Upper lobe of left lung (tissue), 4 donors: ENCODE results near the gene COL18A1.
A peak's percentile ranks its signal among the peaks of the same experiment; 100 is the strongest.

Source experiments
- POLR2A ChIP-seq, 4 donors: fragments of 450-650 bp; IDR thresholded peaks; one replicate each; pipeline ENCODE4 v1.5.1; 2016 to 2017; ENCODE audit warnings: antibody characterized with exemption in 4 of 4, mild to moderate bottlenecking in 2 of 4
- TF ChIP-seq, protein P1 (sequence below), 6 experiments: fragments of 450-650 bp in 4 of 6; fragments of 200-600 bp in 2 of 6; sonication (generic) in 2 of 6; IDR thresholded peaks; one replicate each; pipeline ENCODE4 v1.5.1; 2016 to 2019; ENCODE audit warnings: antibody characterized with exemption in 6 of 6

DNA sequence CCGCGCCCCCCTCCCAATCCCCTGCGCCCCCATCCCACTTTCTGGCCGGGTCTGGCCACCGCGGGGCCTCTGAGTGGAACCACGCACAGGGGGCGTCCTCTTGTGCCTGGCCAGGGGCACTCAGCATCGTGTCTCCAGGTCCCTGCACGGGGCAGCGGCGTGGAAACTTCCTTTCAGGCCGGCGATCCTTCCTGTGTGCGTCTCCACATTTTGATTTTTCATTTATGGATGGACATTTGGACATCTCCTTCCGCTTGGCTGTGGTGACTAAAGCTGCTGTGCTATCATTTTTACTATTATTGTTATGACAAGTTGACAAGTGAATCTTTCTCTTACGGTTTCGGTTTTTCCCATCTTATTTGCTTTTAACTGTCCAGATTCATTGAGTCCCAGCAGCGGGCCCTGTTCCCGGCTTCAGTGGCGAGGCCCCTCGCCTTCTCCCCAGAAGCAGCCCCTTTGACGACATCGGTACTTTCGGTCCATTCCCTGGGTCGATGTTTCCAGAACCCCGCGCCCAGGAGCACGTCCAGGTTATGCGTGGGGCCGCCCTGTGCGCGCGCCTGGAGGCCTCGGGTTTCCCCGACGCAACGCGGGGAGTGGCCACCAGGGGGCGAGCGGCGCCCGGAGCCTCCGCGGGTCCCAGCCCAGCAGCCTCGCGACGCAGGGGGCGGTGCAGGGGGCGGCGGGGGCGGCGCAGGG, 149.7 kb downstream of the COL18A1 start:
- peak in 1 of 4 donors; percentile 61 for TF ChIP-seq POLR2A (IDR thresholded peaks at IDR 0.05)
- TF ChIP-seq, protein P1, sequence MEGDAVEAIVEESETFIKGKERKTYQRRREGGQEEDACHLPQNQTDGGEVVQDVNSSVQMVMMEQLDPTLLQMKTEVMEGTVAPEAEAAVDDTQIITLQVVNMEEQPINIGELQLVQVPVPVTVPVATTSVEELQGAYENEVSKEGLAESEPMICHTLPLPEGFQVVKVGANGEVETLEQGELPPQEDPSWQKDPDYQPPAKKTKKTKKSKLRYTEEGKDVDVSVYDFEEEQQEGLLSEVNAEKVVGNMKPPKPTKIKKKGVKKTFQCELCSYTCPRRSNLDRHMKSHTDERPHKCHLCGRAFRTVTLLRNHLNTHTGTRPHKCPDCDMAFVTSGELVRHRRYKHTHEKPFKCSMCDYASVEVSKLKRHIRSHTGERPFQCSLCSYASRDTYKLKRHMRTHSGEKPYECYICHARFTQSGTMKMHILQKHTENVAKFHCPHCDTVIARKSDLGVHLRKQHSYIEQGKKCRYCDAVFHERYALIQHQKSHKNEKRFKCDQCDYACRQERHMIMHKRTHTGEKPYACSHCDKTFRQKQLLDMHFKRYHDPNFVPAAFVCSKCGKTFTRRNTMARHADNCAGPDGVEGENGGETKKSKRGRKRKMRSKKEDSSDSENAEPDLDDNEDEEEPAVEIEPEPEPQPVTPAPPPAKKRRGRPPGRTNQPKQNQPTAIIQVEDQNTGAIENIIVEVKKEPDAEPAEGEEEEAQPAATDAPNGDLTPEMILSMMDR (IDR thresholded peaks at IDR 0.05), result peak; percentile 85 to 98 (median 94)
